Stimulated activated naive B cell treated with anti-CD40 and anti-IgM and Interleukin-4, amounts not matched to agents 10 μg/mL and 1 μg/mL and 100 μg/mL, for 72 hours (primary cell): ENCODE measurements around the gene ETFRF1.

ENCODE experiments used
- ATAC-seq, 2 donors: fragments of 150-1000 bp; cut with Tn5 transposase; replicated peaks; 2 replicates each; pipeline ENCODE4 v1.10.0; 2021; ENCODE audit warnings: moderate library complexity in 1 of 2
- DNase-seq: peaks from one replicate; pipeline ENCODE4 v3.0.0; 2021
- H3K27ac Mint-ChIP-seq: one replicate; pipeline ENCODE4 v1.8.0; 2022; ENCODE audit warnings: mild to moderate bottlenecking, mixed read lengths
- H3K27me3 Mint-ChIP-seq, 2 donors: one replicate each; pipeline ENCODE4 v1.8.0; 2022; ENCODE audit warnings: mixed read lengths in 2 of 2
- H3K36me3 Mint-ChIP-seq, 2 donors: one replicate each; pipeline ENCODE4 v1.8.0; 2022; ENCODE audit warnings: mixed read lengths in 2 of 2, mild to moderate bottlenecking in 1 of 2
- H3K4me1 Mint-ChIP-seq, 2 donors: one replicate each; pipeline ENCODE4 v1.8.0; 2022; ENCODE audit warnings: mixed read lengths in 2 of 2, mild to moderate bottlenecking in 1 of 2
- H3K4me3 Mint-ChIP-seq, 2 donors: one replicate each; pipeline ENCODE4 v1.8.0; 2022; ENCODE audit warnings: mild to moderate bottlenecking in 2 of 2, mixed read lengths in 2 of 2, moderate library complexity in 1 of 2
- H3K9me3 Mint-ChIP-seq, 2 donors: one replicate each; pipeline ENCODE4 v1.8.0; 2022; ENCODE audit warnings: mixed read lengths in 2 of 2, mild to moderate bottlenecking in 1 of 2

ETFRF1 gene, protein sequence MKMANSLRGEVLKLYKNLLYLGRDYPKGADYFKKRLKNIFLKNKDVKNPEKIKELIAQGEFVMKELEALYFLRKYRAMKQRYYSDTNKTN

DNA sequence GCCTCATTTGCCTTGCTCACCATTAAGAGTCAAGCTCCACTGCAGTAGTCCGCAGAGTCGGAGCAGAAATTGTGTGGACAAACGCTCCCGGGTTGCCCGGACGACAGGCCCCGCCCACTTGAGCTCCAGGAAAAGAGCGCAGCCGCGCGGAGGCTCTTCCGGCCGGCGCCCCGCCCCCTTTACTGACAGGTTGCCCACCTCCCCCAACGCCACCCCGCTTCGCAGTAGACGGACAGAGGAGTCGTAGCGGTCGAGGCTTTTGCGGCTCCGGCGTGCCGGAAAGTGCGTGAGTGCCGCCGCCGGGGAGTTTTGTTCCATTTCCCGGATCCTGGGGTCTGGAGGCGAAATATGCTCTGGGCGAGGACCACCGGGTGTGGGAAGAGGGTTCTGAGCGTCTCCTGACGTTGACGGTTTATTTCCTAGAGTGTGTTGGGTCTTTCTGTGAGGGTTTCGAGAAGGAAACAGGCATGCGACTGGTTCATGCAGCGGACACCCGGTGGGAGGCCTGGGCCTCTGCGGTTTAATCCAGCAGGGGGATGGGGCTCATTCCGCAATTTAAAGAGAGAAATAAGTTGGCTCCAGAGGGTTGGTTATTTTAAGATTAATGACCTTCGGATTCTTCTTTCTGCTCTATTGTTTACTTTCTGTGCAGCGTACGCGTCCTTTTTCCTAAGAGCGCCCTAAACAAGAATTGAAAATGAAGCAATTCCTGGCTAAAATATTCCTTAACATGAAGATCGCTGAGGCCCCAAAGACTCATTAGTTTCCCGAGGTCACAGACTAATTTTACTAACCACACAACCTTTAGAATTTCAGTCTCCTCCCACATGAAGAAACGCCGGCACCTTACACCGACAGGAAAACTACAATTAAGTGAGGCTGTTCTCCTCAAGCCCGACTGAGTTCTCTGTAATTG lies at the start of gene ETFRF1, which contains the start of gene DNAI7:
TSS of gene ETFRF1 (plus strand) at position 182 of the 916 bp plus-strand sequence. CDS start 8,720 bp downstream, outside the sequence.
TSS of gene DNAI7 (minus strand) at position 105 of the 916 bp plus-strand sequence. CDS start at position 23, 82 bp downstream.
- DNase-seq (peak; percentile 92), ATAC-seq (peak; percentile 97 to 99)
- Mint-ChIP-seq H3K36me3 (peaks cover 10 to 16% of the 10 kb centered on the region in 2 donors), H3K4me1 (peaks cover 11 to 23% of the 10 kb centered on the region in 2 donors), H3K9me3 (no peaks in the 10 kb centered on the region), H3K27me3 (no peaks in the 10 kb centered on the region), H3K4me3 (peak within 1 kb of the TSS; percentile 97 to 98), H3K27ac (peak within 1 kb of the TSS; percentile 99)

DNA sequence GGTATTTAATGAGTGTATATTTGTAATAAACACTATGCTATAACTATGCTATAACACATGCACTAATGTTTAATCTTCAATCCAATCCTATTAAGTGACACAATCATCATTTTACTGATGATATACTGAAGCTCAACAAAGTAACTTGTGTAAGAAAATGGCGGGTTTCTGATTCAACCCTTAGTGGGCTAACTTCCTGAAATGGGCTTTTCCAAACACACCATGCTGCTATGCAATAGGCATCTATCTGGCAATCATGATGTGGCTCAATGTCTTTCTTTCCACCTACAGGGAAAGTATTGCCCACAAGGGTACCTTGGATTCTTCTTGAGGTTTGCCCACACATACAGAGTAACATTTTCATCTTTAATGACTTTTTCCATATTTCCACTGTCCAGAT lies 48.4 kb upstream of the ETFRF1 start:
- no peak overlapping the region for H3K4me3 Mint-ChIP-seq
- DNase-seq (no peak), ATAC-seq (no peak)
- H3K36me3 Mint-ChIP-seq, result no peaks in the 10 kb centered on the region
- no peak overlapping the region for H3K27ac Mint-ChIP-seq
- no peaks in the 10 kb centered on the region for H3K9me3 Mint-ChIP-seq
- H3K27me3 Mint-ChIP-seq, result no peaks in the 10 kb centered on the region
- no peaks in the 10 kb centered on the region for H3K4me1 Mint-ChIP-seq

DNA sequence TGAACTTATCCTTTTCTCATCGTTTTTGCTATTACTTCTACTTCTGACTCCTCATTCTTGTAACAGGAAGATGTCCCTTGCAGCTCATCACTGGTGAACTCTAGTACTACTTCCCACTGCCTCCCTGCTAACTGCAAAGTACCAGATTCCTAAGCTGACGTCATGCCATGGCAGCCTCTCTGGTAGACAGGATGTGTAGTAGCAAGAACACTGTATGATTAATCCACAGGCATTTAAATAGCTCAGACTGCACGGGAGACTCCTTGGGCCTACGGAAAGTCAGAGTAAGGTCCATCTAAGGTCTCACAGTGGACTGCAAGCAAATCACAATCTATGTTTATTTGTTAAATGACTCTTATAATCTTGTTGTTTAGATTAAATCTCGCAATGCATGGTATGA lies 43.6 kb upstream of the ETFRF1 start:
- no peak overlapping the region for H3K27ac Mint-ChIP-seq
- H3K4me3 Mint-ChIP-seq, result no peak overlapping the region
- DNase-seq, result no peak
- H3K4me1 Mint-ChIP-seq, result peaks cover 3 to 18% of the 10 kb centered on the region in 2 donors
- no peak for ATAC-seq
- H3K9me3 Mint-ChIP-seq, result no peaks in the 10 kb centered on the region
- no peaks in the 10 kb centered on the region for H3K36me3 Mint-ChIP-seq
- no peaks in the 10 kb centered on the region for H3K27me3 Mint-ChIP-seq

DNA sequence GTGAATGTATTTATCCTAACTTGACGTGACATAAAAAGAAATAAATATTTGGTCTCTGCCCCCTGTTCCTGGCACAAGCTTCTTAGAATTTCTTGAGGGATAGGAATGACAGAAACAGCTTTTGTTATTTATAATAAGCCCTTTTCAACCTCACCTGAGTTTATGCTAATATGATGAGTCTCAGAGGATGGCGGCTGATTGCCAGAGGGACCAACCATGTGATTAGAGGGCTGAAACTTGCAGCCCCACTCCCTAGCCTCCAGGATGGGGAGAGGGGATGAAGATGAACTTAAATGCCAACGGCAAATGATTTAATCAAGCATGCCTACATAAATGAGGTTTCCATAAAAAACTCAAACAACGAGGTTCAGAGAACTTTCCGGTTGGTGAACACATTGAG lies 43.0 kb upstream of the ETFRF1 start:
- no peaks in the 10 kb centered on the region for H3K9me3 Mint-ChIP-seq
- no peaks in the 10 kb centered on the region for H3K36me3 Mint-ChIP-seq
- DNase-seq (no peak), ATAC-seq (no peak)
- H3K27me3 Mint-ChIP-seq, result no peaks in the 10 kb centered on the region
- H3K27ac Mint-ChIP-seq, result no peak overlapping the region
- no peak overlapping the region for H3K4me3 Mint-ChIP-seq
- peaks cover 4 to 22% of the 10 kb centered on the region in 2 donors for H3K4me1 Mint-ChIP-seq

DNA sequence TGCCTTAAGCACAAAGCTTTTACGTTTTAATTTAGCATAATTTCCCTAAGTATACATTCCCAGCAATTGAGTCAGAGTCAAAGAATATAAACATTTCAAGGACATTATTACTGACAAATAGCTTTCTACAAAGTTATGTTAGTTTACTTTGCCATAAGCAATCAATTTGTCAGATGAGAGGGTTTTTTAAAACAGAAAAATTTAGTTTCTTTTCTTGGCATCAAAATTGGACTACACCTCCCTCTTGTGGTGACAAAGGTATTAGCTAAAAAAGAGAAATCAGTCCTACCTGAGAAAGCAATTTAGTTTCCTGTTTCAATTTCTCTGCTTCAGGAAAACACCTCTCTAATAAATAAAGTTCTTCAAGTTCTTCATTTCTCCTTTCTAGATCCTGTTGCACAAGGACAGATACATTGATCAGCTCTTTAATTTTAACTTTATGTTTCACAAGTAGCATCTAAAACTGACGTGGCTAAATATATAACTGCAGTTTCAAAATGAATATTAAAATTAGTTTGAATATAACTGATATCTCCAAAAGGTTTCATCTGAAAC lies 39.9 kb upstream of the ETFRF1 start:
- DNase-seq, result no peak
- H3K36me3 Mint-ChIP-seq, result peaks cover 0 to 3% of the 10 kb centered on the region in 2 donors
- H3K27me3 Mint-ChIP-seq, result no peaks in the 10 kb centered on the region
- peaks cover 12 to 35% of the 10 kb centered on the region in 2 donors for H3K4me1 Mint-ChIP-seq
- peak; percentile 60 to 68 for ATAC-seq
- H3K27ac Mint-ChIP-seq, result peak overlapping the region; percentile 37
- peak overlapping the region in 1 of 2 donors; percentile 56 for H3K4me3 Mint-ChIP-seq
- H3K9me3 Mint-ChIP-seq, result no peaks in the 10 kb centered on the region

DNA sequence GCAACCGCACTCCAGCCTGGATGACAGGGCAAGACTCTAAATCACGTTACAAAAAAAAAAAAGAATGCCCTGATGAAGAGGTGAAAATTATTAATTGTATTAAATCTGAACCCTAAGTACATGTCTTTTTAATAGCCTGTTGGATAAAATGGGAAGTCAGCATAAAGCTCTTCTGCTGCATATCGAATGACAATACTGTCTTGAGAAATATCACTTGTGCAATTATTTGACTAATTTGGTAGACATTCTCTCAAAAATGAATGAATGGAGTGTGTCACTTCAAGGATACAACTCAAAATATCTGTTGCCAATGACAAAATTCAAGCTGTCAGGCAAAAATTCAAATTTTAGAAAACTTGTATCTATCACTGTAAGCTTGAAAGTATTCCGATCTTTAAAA lies 39.0 kb upstream of the ETFRF1 start:
- DNase-seq, result no peak
- Mint-ChIP-seq H3K9me3 (peaks cover 0 to 3% of the 10 kb centered on the region in 2 donors), H3K36me3 (peaks cover 0 to 7% of the 10 kb centered on the region in 2 donors), H3K27me3 (no peaks in the 10 kb centered on the region), H3K4me3 (no peak overlapping the region), H3K27ac (no peak overlapping the region), H3K4me1 (peaks cover 15 to 40% of the 10 kb centered on the region in 2 donors)
- ATAC-seq, result no peak

DNA sequence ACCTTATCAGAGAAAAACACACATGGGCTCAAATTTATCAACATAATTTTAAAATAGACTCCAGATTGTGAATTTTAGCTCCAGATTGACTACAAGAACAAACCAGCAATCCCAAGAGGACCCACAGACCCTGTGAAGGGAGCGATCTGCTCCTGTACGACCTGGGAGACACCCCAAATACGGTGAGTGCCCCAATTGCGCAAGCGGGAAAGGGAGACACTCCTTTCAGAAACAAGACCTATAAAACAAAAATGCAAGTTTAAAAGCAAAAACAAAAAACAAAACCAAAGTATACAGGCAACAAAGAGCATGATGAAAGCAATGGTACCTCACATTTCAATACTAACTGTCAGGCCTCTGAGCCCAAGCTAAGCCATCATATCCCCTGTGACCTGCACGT lies 32.2 kb upstream of the ETFRF1 start:
- peaks cover 9 to 14% of the 10 kb centered on the region in 2 donors for H3K4me1 Mint-ChIP-seq
- H3K27me3 Mint-ChIP-seq, result no peaks in the 10 kb centered on the region
- H3K4me3 Mint-ChIP-seq, result no peak overlapping the region
- peaks cover 0 to 3% of the 10 kb centered on the region in 2 donors for H3K9me3 Mint-ChIP-seq
- H3K27ac Mint-ChIP-seq, result no peak overlapping the region
- DNase-seq (no peak), ATAC-seq (no peak)
- peaks cover 0 to 7% of the 10 kb centered on the region in 2 donors for H3K36me3 Mint-ChIP-seq

DNA sequence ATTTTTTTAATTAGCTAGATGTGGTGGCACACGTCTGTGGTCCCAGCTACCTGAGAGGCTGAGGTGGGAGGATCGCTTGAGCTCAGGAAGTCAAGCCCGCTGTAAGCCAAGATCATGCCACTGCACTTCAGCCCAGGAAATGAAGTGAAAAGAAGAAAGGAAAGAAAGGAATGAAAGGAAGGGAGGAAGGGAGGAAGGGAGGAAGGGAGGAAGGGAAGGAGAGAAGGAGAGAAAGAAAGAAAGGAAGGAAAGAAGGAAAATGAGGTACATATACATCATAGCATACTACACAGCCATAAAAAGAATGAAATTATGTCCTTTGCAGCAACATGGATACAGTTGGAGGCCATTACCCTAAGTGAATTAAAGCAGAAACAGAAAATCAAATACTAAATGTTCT lies 12.3 kb upstream of the ETFRF1 start:
- H3K27ac Mint-ChIP-seq, result no peak overlapping the region
- no peaks in the 10 kb centered on the region for H3K27me3 Mint-ChIP-seq
- H3K4me1 Mint-ChIP-seq, result peaks cover 11 to 22% of the 10 kb centered on the region in 2 donors
- H3K4me3 Mint-ChIP-seq, result no peak overlapping the region
- DNase-seq, result no peak
- peaks cover 0 to 2% of the 10 kb centered on the region in 2 donors for H3K9me3 Mint-ChIP-seq
- ATAC-seq, result no peak
- peaks cover 0 to 4% of the 10 kb centered on the region in 2 donors for H3K36me3 Mint-ChIP-seq

DNA sequence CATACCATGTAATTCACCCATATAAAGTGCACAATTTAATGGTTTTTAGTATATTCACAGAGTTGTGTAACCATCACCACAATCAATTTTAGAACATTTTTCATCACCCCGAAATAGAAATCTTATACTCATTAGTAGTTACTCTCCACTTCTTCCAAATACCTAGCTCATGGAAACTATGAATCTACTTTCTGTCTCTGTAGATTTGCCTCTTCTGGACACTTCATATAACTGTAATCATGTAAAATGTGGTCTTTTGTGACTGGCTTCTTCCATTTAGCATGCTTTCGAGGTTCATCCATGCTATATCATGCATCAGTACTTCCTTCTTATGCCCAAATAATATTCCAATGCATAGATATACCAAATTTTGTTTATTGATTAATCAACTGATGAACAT lies 10.9 kb upstream of the ETFRF1 start:
- Mint-ChIP-seq H3K27me3 (no peaks in the 10 kb centered on the region), H3K27ac (no peak overlapping the region), H3K36me3 (peaks cover 0 to 4% of the 10 kb centered on the region in 2 donors), H3K4me1 (peaks cover 11 to 22% of the 10 kb centered on the region in 2 donors), H3K9me3 (peaks cover 0 to 2% of the 10 kb centered on the region in 2 donors), H3K4me3 (no peak overlapping the region)
- DNase-seq, result no peak
- peak; percentile 25 to 51 for ATAC-seq

DNA sequence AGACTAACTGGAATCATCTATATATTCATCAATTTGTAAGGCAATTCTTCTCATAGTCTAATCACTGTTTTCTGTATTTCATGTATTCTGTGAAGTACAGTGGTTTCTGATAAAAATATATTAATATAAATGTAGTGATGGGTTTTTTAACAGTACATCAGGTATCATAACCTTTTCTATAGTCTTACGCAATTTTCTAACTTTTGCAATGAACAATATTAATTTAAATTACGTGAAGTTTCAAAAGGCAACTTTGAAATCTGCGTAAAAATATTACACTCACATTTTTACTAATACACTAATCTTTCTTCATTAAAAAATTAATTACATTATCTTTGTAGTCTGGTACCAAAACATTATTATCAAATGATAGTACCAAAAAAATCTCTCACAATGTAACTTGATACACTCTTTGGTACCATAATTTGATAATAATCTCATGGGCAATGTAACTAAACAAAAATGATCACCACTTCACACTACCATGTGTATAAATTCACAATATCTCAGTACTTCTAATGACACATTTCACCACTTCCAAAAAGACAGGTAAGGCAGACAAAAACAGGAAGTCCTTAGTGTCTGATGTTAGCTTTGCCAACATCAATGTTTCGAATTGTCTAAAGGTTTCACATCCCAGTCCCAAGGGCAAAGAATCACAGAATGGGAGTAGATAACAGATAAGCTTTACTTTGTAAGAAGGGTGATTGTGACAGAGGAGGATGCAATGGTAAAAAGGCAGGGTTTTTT lies 8.8 kb upstream of the ETFRF1 start:
- no peak overlapping the region for H3K27ac Mint-ChIP-seq
- H3K4me3 Mint-ChIP-seq, result peak overlapping the region in 1 of 2 donors; percentile 48
- no peaks in the 10 kb centered on the region for H3K9me3 Mint-ChIP-seq
- H3K4me1 Mint-ChIP-seq, result peaks cover 11 to 22% of the 10 kb centered on the region in 2 donors
- ATAC-seq (peak; percentile 74 to 81), DNase-seq (no peak)
- H3K36me3 Mint-ChIP-seq, result no peaks in the 10 kb centered on the region
- no peaks in the 10 kb centered on the region for H3K27me3 Mint-ChIP-seq

DNA sequence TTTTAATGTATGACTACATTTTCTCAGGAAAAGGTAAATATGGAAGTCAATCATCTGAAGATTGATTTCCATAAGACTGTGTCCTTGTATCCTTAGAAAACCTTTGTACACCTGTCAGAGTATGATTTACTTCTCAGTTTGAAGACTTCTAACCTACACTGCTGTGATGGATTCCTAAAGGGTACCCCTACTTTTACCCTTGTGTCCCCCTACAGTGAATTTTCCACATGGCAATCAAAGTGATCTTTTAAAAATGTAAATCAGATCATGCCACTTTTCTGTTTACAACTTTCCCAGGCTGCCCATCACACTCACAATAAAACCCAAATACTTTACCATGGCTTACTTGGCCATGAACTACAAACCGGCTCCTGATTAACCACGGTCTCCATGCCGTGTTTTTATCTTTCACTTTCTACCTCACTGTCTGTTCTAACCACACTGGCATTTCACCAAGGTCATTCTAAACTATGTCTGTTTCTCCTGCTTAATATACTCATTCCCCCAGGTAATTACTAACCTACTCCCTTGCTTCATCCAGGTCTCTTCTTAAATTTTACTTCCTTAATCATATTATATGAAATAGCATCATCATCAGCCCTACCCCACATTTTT lies 8.1 kb upstream of the ETFRF1 start:
- Mint-ChIP-seq H3K4me3 (peak overlapping the region; percentile 57 to 63), H3K9me3 (no peaks in the 10 kb centered on the region), H3K27ac (peak overlapping the region; percentile 62), H3K36me3 (no peaks in the 10 kb centered on the region), H3K4me1 (peaks cover 11 to 22% of the 10 kb centered on the region in 2 donors), H3K27me3 (no peaks in the 10 kb centered on the region)
- peak; percentile 86 to 88 for ATAC-seq
- no peak for DNase-seq

DNA sequence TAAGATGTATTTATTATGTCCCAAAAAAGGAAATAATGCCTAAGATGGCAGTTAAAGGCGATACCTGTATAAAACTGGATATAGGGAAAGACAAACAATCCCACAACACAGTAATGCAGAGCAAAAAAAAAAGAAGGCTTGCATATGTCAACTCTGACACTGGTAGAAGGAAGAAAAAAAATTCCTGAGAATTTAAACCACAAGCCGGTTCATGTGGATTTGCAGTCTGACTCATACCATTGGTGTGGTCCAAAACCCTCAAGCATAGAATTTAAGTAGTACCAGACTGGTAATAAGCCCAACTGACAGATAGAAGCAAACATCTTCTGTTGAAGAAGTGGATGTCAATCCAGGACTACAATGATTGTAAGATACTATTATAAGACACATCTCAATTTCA lies 7.3 kb upstream of the ETFRF1 start:
- DNase-seq (no peak), ATAC-seq (no peak)
- Mint-ChIP-seq H3K4me1 (peaks cover 11 to 22% of the 10 kb centered on the region in 2 donors), H3K27ac (no peak overlapping the region), H3K36me3 (no peaks in the 10 kb centered on the region), H3K4me3 (no peak overlapping the region), H3K27me3 (no peaks in the 10 kb centered on the region), H3K9me3 (no peaks in the 10 kb centered on the region)

DNA sequence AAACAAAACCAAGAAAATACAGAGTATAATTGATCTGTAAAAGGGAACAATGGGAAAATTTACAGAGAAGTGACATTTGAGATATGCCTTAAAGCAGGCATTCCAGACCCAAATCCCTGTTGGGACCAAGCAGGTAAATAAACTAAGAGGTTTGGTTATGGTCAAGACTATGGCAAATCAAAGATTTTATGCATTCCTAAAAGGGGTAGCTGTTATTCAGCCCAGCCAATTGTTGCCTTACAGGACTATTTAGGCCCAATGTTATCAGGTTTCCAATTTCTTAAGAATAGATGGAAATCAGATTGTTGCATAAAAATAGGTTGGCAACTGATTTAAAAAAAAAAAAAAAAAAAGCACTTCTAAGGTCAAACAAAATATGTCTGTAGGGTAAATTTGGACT lies 5.4 kb upstream of the ETFRF1 start:
- Mint-ChIP-seq H3K36me3 (no peaks in the 10 kb centered on the region), H3K27ac (no peak overlapping the region), H3K4me1 (peaks cover 8 to 19% of the 10 kb centered on the region in 2 donors), H3K4me3 (no peak overlapping the region), H3K9me3 (no peaks in the 10 kb centered on the region), H3K27me3 (no peaks in the 10 kb centered on the region)
- no peak for ATAC-seq
- no peak for DNase-seq

DNA sequence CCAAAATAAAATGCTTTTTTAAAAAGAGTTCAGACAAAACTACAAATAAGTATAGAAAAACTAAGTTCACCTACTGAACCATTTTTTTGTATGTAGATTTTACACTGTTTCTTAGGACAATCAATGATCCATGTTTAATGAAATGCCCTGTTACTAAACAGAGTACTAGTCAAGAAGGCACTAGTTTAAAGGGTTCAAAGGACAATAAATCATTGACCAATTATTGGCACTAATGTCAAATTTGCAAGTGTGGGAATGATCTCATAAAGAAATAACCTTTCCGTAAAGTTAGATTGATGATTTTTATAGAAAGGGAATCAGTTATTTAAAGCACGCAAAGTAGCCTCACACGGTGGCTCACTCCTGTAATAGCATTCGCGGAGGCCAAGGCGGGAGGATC lies 4.2 kb upstream of the ETFRF1 start:
- DNase-seq (no peak), ATAC-seq (no peak)
- H3K36me3 Mint-ChIP-seq, result peaks cover 0 to 1% of the 10 kb centered on the region in 2 donors
- H3K4me3 Mint-ChIP-seq, result no peak overlapping the region
- no peaks in the 10 kb centered on the region for H3K27me3 Mint-ChIP-seq
- H3K27ac Mint-ChIP-seq, result no peak overlapping the region
- H3K4me1 Mint-ChIP-seq, result peaks cover 10 to 26% of the 10 kb centered on the region in 2 donors
- no peaks in the 10 kb centered on the region for H3K9me3 Mint-ChIP-seq
